OCI-LY3 (cell line): Measurements from ENCODE around the gene LRRC8E.

Experiments used
- EZH2phosphoT487 ChIP-seq: fragments of 200-600 bp; shearing (Covaris generic); IDR thresholded peaks from 2 replicates; pipeline ENCODE4 v1.6.1; 2018; ENCODE audit warnings: antibody characterized with exemption, mixed run types, low read depth
- TF ChIP-seq, protein P1 (sequence below): fragments of 200-600, 300-600 bp; sonication (generic); IDR thresholded peaks from 2 replicates; pipeline ENCODE4 v1.5.1; 2014; ENCODE audit warnings: antibody characterized with exemption, low read length, low read depth

DNA sequence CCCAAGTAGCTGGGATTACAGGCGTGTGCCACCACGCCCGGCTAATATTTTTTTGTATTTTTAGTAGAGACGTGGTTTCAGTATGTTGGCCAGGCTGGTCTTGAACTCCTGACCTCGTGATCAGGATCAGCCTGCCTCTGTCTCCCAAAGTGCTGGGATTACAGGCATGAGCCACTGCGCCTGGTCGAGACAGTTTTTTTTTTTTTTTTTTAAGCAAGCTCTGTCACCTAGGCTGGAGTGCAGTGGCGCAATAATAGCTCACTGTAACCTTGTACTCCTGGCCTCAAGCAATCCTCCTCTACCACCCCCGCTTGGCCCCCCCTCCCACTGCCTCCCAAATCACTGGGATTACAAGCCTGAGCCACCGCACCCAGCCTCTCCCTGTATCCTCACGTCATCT, 9.0 kb downstream of the LRRC8E start:
- TF ChIP-seq, protein P1, sequence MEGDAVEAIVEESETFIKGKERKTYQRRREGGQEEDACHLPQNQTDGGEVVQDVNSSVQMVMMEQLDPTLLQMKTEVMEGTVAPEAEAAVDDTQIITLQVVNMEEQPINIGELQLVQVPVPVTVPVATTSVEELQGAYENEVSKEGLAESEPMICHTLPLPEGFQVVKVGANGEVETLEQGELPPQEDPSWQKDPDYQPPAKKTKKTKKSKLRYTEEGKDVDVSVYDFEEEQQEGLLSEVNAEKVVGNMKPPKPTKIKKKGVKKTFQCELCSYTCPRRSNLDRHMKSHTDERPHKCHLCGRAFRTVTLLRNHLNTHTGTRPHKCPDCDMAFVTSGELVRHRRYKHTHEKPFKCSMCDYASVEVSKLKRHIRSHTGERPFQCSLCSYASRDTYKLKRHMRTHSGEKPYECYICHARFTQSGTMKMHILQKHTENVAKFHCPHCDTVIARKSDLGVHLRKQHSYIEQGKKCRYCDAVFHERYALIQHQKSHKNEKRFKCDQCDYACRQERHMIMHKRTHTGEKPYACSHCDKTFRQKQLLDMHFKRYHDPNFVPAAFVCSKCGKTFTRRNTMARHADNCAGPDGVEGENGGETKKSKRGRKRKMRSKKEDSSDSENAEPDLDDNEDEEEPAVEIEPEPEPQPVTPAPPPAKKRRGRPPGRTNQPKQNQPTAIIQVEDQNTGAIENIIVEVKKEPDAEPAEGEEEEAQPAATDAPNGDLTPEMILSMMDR = no peak
- TF ChIP-seq EZH2phosphoT487 = no peak
